22Rv1 (cell line): Measurements from ENCODE around the gene ABCD3.
"Not testable (repeated sequence)": the region's sequence is repeated elsewhere in the genome, so short reads cannot be mapped to it uniquely, and the experiment has no call there.

Experiments used
- ZFX ChIP-seq: fragments of 450-650 bp; IDR thresholded peaks from 2 replicates; pipeline ENCODE4 v1.6.1; 2017; ENCODE audit warnings: antibody characterized with exemption, borderline replicate concordance
- TF ChIP-seq, protein P1 (sequence below): fragments of 450-650 bp; IDR thresholded peaks from 2 replicates; pipeline ENCODE4 v1.5.1; 2017; ENCODE audit warnings: mild to moderate bottlenecking

DNA sequence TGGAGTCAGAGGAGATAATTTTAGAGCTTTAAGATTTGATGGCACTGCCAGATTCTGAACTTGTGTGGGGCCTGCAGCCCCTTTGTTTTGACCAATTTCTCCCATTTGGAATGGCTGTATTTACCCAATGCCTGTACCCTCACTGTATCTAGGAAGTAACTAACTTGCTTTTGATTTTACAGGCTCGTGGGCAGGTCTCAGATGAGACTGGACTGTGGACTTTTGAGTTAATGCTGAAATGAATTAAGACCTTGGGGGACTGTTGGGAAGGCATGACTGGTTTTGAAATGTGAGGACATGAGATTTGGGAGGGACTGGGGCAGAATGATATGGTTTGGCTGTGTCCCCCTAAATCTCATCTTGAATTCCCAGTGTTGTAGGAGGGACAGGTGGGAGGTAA lies 11.9 kb downstream of the ABCD3 start:
- TF ChIP-seq, protein P1, sequence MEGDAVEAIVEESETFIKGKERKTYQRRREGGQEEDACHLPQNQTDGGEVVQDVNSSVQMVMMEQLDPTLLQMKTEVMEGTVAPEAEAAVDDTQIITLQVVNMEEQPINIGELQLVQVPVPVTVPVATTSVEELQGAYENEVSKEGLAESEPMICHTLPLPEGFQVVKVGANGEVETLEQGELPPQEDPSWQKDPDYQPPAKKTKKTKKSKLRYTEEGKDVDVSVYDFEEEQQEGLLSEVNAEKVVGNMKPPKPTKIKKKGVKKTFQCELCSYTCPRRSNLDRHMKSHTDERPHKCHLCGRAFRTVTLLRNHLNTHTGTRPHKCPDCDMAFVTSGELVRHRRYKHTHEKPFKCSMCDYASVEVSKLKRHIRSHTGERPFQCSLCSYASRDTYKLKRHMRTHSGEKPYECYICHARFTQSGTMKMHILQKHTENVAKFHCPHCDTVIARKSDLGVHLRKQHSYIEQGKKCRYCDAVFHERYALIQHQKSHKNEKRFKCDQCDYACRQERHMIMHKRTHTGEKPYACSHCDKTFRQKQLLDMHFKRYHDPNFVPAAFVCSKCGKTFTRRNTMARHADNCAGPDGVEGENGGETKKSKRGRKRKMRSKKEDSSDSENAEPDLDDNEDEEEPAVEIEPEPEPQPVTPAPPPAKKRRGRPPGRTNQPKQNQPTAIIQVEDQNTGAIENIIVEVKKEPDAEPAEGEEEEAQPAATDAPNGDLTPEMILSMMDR, result not testable (repeated sequence)
- not testable (repeated sequence) for TF ChIP-seq ZFX
